HL-60 (cell line): Measurements from ENCODE around the gene SIL1.

Experiments used
- CTCF ChIP-seq: IDR thresholded peaks from one replicate; pipeline ENCODE4 v1.5.1; 2011; ENCODE audit warnings: low read length, control low read depth, inconsistent platforms; ENCODE audit not compliant: insufficient read depth
- GABPA ChIP-seq: IDR thresholded peaks from 2 replicates; pipeline ENCODE4 v1.6.1; 2012; ENCODE audit warnings: low read depth
- POLR2AphosphoS5 ChIP-seq: IDR thresholded peaks from 2 replicates; pipeline ENCODE4 v1.6.1; 2012; ENCODE audit warnings: low read depth
- REST ChIP-seq: IDR thresholded peaks from 2 replicates; pipeline ENCODE4 v1.6.1; 2012; ENCODE audit warnings: low read depth; ENCODE audit not compliant: insufficient replicate concordance

- no peak for TF ChIP-seq CTCF
- no peak for TF ChIP-seq POLR2AphosphoS5
- no peak for TF ChIP-seq REST
- no peak for TF ChIP-seq GABPA
These were observed 219.6 kb downstream of the SIL1 start for GRCh38 chr5:138978581-138978980.
